Measurements from ENCODE around the gene HACL1. TPM values are rescaled to one million over a fixed set of nuclear protein-coding genes. Genes with fewer than 3 reads are reported as not detected.
"Not testable (repeated sequence)": the region's sequence is repeated elsewhere in the genome, so short reads cannot be mapped to it uniquely, and the experiment has no call there.

Gene HACL1
- total RNA-seq, 1 donor from 2014 or later, result 22.8 TPM

GRCh38 chr3:15557511-15557946 lies 43.8 kb downstream of the HACL1 start:
- H3K9me3 Mint-ChIP-seq, result no peaks in the 10 kb centered on the region
- no peak overlapping the region for H3K27ac Mint-ChIP-seq
- no peak overlapping the region for H3K4me3 Mint-ChIP-seq (ENCODE audit: low read depth)

DNA sequence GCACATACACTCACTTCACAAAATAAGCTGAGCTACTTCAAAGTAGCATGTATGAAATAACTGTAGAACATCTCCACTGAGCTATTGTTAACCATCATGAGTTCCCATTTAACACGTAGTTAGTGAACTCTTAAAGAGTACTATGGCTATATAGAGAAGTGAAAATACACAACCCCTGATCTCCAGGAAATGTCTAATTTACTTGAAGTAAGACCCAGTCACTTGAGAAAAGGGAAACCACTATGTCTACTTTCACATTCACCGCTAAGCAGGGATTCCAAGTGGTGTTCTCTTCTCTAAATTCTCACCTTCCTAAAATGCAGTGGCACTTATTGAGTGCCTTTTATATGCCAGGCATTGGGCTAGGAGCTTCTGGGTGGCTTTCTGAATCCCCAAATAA lies 44.9 kb downstream of the HACL1 start:
- H3K4me3 Mint-ChIP-seq (ENCODE audit: low read depth), result no peak overlapping the region
- DNase-seq (ENCODE audit: low spot score), result no peak
- peaks cover 22% of the 10 kb centered on the region for H3K4me1 Mint-ChIP-seq (ENCODE audit: low read depth)
- H3K9me3 Mint-ChIP-seq, result no peaks in the 10 kb centered on the region
- peak overlapping the region; percentile 72 for H3K27ac Mint-ChIP-seq
- intact Hi-C loops (cut with micrococcal nuclease), result loop anchor here (1.0 to 10.0 kb wide), 4 partner anchors 21 to 452 kb away; no protein-coding TSS in a partner anchor
- H3K36me3 Mint-ChIP-seq (ENCODE audit: low read depth), result peaks cover 26% of the 10 kb centered on the region
- H3K27me3 Mint-ChIP-seq (ENCODE audit: low read depth), result no peaks in the 10 kb centered on the region

More at GRCh38 chr3:15557511-15557946, 43.8 kb downstream of the HACL1 start:
- intact Hi-C loops (cut with micrococcal nuclease), result loop anchor here (1.0 to 10.0 kb wide), 4 partner anchors 57 to 453 kb away; partner anchors contain the start of genes EAF1 and METTL6
- no peaks in the 10 kb centered on the region for H3K27me3 Mint-ChIP-seq (ENCODE audit: low read depth)
- peaks cover 22% of the 10 kb centered on the region for H3K4me1 Mint-ChIP-seq (ENCODE audit: low read depth)
- peaks cover 27% of the 10 kb centered on the region for H3K36me3 Mint-ChIP-seq (ENCODE audit: low read depth)
- DNase-seq (ENCODE audit: low spot score), result peak; percentile 71

DNA sequence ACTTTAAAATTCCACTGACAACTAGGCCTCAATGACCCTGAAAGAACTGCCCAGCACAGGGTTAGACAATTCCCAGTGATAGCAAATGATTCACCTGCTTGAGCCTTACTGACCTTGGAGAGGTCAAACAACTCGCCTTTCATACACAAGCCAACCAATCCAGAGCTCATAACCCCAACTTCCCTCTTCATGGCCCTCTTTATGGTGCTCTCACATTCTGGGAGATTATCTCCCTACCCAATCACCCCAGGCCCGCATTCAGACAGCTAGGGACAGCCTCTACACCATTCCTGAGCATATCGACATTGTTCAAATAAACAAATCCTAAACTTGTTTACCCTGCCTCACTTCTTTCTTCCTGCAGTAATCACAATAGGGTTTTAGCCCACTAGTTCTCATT lies 47.6 kb downstream of the HACL1 start:
- Mint-ChIP-seq H3K27ac (no peak overlapping the region), H3K9me3 (no peaks in the 10 kb centered on the region), H3K4me3 (ENCODE audit: low read depth) (no peak overlapping the region), H3K27me3 (ENCODE audit: low read depth) (no peaks in the 10 kb centered on the region), H3K36me3 (ENCODE audit: low read depth) (peaks cover 15% of the 10 kb centered on the region), H3K4me1 (ENCODE audit: low read depth) (peaks cover 22% of the 10 kb centered on the region)
- intact Hi-C loops (cut with micrococcal nuclease), result loop anchor here (10.0 kb wide), 1 partner anchor 449 kb away; no protein-coding TSS in a partner anchor
- no peak for DNase-seq (ENCODE audit: low spot score)

GRCh38 chr3:15551902-15552301 lies 49.5 kb downstream of the HACL1 start:
- Mint-ChIP-seq H3K4me1 (ENCODE audit: low read depth) (peaks cover 13% of the 10 kb centered on the region), H3K27ac (no peak overlapping the region), H3K4me3 (ENCODE audit: low read depth) (no peak overlapping the region), H3K9me3 (peaks cover 11% of the 10 kb centered on the region), H3K27me3 (ENCODE audit: low read depth) (peaks cover under 1% of the 10 kb centered on the region), H3K36me3 (ENCODE audit: low read depth) (peaks cover 23% of the 10 kb centered on the region)
- DNase-seq (ENCODE audit: low spot score), result no peak
- intact Hi-C loops (cut with micrococcal nuclease), result loop anchor here (10.0 kb wide), 1 partner anchor 447 kb away; no protein-coding TSS in a partner anchor

- intact Hi-C loops (cut with micrococcal nuclease), result loop anchor here (10.0 kb wide), 1 partner anchor 445 kb away; no protein-coding TSS in a partner anchor
- H3K4me3 Mint-ChIP-seq (ENCODE audit: low read depth), result no peak overlapping the region
- peaks cover 22% of the 10 kb centered on the region for H3K9me3 Mint-ChIP-seq
Observed at GRCh38 chr3:15549846-15550245, 51.5 kb downstream of the HACL1 start.

DNA sequence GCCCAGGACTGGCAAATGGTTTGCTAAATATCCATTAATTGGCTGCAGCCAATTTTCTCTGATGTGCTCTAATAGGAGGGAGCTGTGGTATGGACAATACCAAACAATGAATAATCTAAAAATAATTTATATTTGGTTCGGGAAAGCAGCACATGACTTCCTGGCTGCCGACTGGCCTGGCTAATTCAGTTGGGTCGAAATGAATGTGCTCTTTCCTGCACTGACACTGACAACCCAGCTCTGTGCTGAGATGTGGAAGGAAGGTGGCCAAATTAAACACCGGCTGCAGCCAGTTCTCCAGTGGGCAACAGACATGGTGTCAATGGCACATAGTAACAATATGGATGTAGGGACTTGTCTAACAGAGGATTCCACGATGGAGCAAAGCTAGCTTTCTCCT lies 58.8 kb downstream of the HACL1 start:
- DNase-seq (ENCODE audit: low spot score), result no peak
- H3K9me3 Mint-ChIP-seq, result peaks cover 17% of the 10 kb centered on the region
- intact Hi-C loops (cut with micrococcal nuclease), result no loop called here

More at GRCh38 chr3:15549846-15550245, 51.5 kb downstream of the HACL1 start:
- Mint-ChIP-seq H3K4me1 (ENCODE audit: low read depth) (peaks cover 5% of the 10 kb centered on the region), H3K36me3 (ENCODE audit: low read depth) (peaks cover 27% of the 10 kb centered on the region), H3K27me3 (ENCODE audit: low read depth) (peaks cover 7% of the 10 kb centered on the region), H3K27ac (no peak overlapping the region)
- no peak for DNase-seq (ENCODE audit: low spot score)

DNA sequence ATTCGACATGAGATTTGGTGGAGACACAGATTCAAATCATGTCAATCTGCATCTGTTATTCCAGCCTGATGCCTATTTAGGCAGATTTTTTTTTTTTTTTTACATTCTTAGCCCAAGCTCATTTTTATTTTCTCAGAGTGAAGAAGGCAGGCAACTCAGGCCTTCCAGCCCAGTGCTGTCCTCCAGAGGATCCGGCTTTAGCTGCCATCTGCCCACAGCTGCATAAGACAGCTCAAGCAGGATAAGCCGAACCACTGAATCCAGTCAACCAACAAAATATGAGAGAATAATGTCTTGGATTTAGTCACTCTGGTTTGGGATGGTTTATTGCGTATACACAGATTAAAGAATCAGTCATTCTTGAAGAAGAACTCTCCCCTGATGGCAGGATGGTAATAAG lies 60.0 kb downstream of the HACL1 start:
- no peak overlapping the region for H3K27ac Mint-ChIP-seq
- no peak overlapping the region for H3K4me3 Mint-ChIP-seq (ENCODE audit: low read depth)
- peaks cover 14% of the 10 kb centered on the region for H3K36me3 Mint-ChIP-seq (ENCODE audit: low read depth)
- H3K27me3 Mint-ChIP-seq (ENCODE audit: low read depth), result peaks cover 3% of the 10 kb centered on the region
- no peak for DNase-seq (ENCODE audit: low spot score)
- H3K4me1 Mint-ChIP-seq (ENCODE audit: low read depth), result peaks cover 40% of the 10 kb centered on the region
- intact Hi-C loops (cut with micrococcal nuclease), result no loop called here
- peaks cover 5% of the 10 kb centered on the region for H3K9me3 Mint-ChIP-seq

More for the DNA sequence above, 58.8 kb downstream of the HACL1 start:
- Mint-ChIP-seq H3K4me1 (ENCODE audit: low read depth) (peaks cover 27% of the 10 kb centered on the region), H3K27me3 (ENCODE audit: low read depth) (peaks cover 7% of the 10 kb centered on the region), H3K27ac (no peak overlapping the region), H3K4me3 (ENCODE audit: low read depth) (no peak overlapping the region), H3K36me3 (ENCODE audit: low read depth) (peaks cover 22% of the 10 kb centered on the region)

DNA sequence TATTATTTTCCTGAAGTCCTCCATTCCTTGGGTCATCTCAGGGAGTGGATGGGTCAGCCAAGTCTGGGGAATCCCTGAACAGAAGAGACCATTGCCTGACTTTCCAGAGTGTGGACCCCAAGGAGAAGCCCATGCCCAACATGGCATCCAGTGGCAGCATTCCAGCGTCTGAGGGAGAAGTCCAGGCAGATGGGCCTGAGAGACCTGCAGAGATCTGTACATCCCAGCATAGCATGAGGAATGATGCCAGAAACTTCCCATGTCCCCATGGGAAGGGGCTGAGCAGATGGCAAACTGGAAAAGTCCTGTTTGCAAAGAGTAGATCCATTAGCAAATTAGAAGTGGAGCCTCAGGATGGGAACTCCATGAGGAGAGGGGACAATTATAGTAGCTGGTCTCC lies 62.3 kb downstream of the HACL1 start:
- H3K4me3 Mint-ChIP-seq (ENCODE audit: low read depth), result no peak overlapping the region
- H3K27me3 Mint-ChIP-seq (ENCODE audit: low read depth), result no peaks in the 10 kb centered on the region
- H3K27ac Mint-ChIP-seq, result no peak overlapping the region
- H3K36me3 Mint-ChIP-seq (ENCODE audit: low read depth), result peaks cover 7% of the 10 kb centered on the region
- no peak for DNase-seq (ENCODE audit: low spot score)
- peaks cover 55% of the 10 kb centered on the region for H3K4me1 Mint-ChIP-seq (ENCODE audit: low read depth)
- H3K9me3 Mint-ChIP-seq, result no peaks in the 10 kb centered on the region
- intact Hi-C loops (cut with micrococcal nuclease), result no loop called here

GRCh38 chr3:15538345-15538744 lies 63.0 kb downstream of the HACL1 start:
- no peaks in the 10 kb centered on the region for H3K9me3 Mint-ChIP-seq
- no peak overlapping the region for H3K4me3 Mint-ChIP-seq (ENCODE audit: low read depth)
- H3K27ac Mint-ChIP-seq, result peak overlapping the region; percentile 58
- no peak for DNase-seq (ENCODE audit: low spot score)
- peaks cover 55% of the 10 kb centered on the region for H3K4me1 Mint-ChIP-seq (ENCODE audit: low read depth)
- intact Hi-C loops (cut with micrococcal nuclease), result no loop called here
- peaks cover 7% of the 10 kb centered on the region for H3K36me3 Mint-ChIP-seq (ENCODE audit: low read depth)
- no peaks in the 10 kb centered on the region for H3K27me3 Mint-ChIP-seq (ENCODE audit: low read depth)

- Mint-ChIP-seq H3K4me3 (ENCODE audit: low read depth) (peak overlapping the region; percentile 60), H3K27ac (peak overlapping the region; percentile 89), H3K4me1 (ENCODE audit: low read depth) (peaks cover 52% of the 10 kb centered on the region), H3K36me3 (ENCODE audit: low read depth) (peaks cover 7% of the 10 kb centered on the region), H3K27me3 (ENCODE audit: low read depth) (no peaks in the 10 kb centered on the region), H3K9me3 (no peaks in the 10 kb centered on the region)
- intact Hi-C loops (cut with micrococcal nuclease), result loop anchor here (1.0 to 2.0 kb wide), 2 partner anchors 37 to 108 kb away; no protein-coding TSS in a partner anchor
- DNase-seq (ENCODE audit: low spot score), result no peak
Observed at GRCh38 chr3:15536856-15537255, 64.5 kb downstream of the HACL1 start.

GRCh38 chr3:15535732-15536131 lies 65.6 kb downstream of the HACL1 start:
- Mint-ChIP-seq H3K4me1 (ENCODE audit: low read depth) (peaks cover 51% of the 10 kb centered on the region), H3K36me3 (ENCODE audit: low read depth) (peaks cover 7% of the 10 kb centered on the region), H3K4me3 (ENCODE audit: low read depth) (peak overlapping the region; percentile 42), H3K27me3 (ENCODE audit: low read depth) (no peaks in the 10 kb centered on the region), H3K9me3 (no peaks in the 10 kb centered on the region), H3K27ac (peak overlapping the region; percentile 82)
- intact Hi-C loops (cut with micrococcal nuclease), result loop anchor here (1.0 to 2.0 kb wide), 2 partner anchors 21 to 107 kb away; no protein-coding TSS in a partner anchor
- peak; percentile 47 for DNase-seq (ENCODE audit: low spot score)

DNA sequence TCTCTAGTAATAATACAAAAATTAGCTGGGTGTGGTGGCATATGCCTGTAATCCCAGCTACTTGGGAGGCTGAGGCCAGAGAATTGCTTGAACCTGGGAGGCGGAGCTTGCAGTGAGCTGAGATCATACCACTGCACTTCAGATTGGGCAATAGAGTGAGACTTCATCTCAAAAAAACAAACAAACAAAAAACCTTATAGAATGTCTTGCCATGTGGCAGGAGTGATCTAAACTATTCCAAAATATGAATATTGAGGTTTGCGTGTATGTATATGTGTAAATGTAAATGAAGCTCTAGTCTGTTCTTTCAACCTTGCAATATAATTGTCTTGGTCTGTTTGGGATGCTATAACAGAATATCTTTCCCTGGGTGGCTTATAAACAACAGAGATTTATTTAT lies 68.8 kb downstream of the HACL1 start:
- intact Hi-C loops (cut with micrococcal nuclease); H3K27ac Mint-ChIP-seq; H3K4me3 Mint-ChIP-seq (ENCODE audit: low read depth); DNase-seq (ENCODE audit: low spot score); H3K9me3 Mint-ChIP-seq; H3K36me3 Mint-ChIP-seq (ENCODE audit: low read depth); H3K27me3 Mint-ChIP-seq (ENCODE audit: low read depth): not testable (repeated sequence)
- H3K4me1 Mint-ChIP-seq (ENCODE audit: low read depth), result peaks cover 54% of the 10 kb centered on the region

DNA sequence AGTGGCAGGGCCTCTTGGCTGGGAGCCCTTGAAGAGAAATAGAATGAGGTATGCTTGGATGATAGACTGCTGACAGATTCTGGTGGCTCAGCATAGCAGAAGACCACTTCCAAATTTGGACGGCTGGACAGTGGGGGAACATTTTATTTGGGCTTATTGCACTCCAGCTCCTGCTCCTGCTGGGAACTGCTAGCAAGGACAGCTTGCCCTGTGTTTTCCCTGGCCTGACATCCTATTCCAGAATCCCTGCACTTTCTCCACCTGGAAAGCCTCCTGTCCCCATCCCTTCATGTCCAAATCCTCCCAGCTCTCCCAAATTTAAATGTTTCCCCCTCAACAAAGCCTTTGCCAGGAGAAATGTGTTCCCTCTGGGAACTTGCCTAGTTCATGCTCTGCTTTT lies 70.0 kb downstream of the HACL1 start:
- DNase-seq (ENCODE audit: low spot score), result no peak
- intact Hi-C loops (cut with micrococcal nuclease), result no loop called here
- peaks cover 3% of the 10 kb centered on the region for H3K36me3 Mint-ChIP-seq (ENCODE audit: low read depth)
- no peak overlapping the region for H3K4me3 Mint-ChIP-seq (ENCODE audit: low read depth)
- no peak overlapping the region for H3K27ac Mint-ChIP-seq
- H3K27me3 Mint-ChIP-seq (ENCODE audit: low read depth), result no peaks in the 10 kb centered on the region
- no peaks in the 10 kb centered on the region for H3K9me3 Mint-ChIP-seq
- H3K4me1 Mint-ChIP-seq (ENCODE audit: low read depth), result peaks cover 41% of the 10 kb centered on the region
